ENCODE data around the gene HTRA1.

The HTRA1 gene

DNA sequence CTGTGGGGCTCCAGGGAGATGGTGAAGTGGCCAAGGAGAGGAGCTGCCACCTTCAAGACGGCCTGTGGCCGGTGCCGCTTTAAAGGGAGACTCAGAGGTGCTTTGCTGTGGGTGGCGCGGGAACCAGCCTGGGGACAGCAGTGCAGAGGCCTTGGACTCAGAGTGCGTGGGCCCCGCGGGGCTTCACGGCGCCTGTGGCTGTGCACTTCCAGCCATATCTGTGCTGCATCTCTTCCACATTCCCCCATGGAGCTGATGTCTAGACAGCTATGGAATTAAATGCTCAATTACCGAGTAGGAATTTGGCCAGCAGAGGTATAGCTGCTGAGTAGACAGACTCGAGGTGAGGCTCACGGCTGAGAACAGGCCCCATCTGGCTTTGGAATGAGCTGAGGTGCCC lies 41.7 kb downstream of the HTRA1 start:
- no peak for DNase-seq (ENCODE audit: low spot score)
- TF ChIP-seq CTCF (IDR thresholded peaks at IDR 0.05; ENCODE audit: extremely low read depth, missing control alignments), result no peak

- DNase-seq (ENCODE audit: low spot score), result no peak
- no peak for TF ChIP-seq CTCF (IDR thresholded peaks at IDR 0.05; ENCODE audit: extremely low read depth, missing control alignments)
These were observed 42.7 kb downstream of the HTRA1 start for GRCh38 chr10:122503886-122504609.

- DNase-seq (ENCODE audit: low spot score), result no peak
- TF ChIP-seq CTCF (IDR thresholded peaks at IDR 0.05; ENCODE audit: extremely low read depth, missing control alignments), result no peak
These were observed 43.2 kb downstream of the HTRA1 start for GRCh38 chr10:122504610-122504950.

GRCh38 chr10:122505011-122505410 lies 43.7 kb downstream of the HTRA1 start:
- no peak for DNase-seq (ENCODE audit: low spot score)
- TF ChIP-seq CTCF (IDR thresholded peaks at IDR 0.05; ENCODE audit: extremely low read depth, missing control alignments), result no peak

DNA sequence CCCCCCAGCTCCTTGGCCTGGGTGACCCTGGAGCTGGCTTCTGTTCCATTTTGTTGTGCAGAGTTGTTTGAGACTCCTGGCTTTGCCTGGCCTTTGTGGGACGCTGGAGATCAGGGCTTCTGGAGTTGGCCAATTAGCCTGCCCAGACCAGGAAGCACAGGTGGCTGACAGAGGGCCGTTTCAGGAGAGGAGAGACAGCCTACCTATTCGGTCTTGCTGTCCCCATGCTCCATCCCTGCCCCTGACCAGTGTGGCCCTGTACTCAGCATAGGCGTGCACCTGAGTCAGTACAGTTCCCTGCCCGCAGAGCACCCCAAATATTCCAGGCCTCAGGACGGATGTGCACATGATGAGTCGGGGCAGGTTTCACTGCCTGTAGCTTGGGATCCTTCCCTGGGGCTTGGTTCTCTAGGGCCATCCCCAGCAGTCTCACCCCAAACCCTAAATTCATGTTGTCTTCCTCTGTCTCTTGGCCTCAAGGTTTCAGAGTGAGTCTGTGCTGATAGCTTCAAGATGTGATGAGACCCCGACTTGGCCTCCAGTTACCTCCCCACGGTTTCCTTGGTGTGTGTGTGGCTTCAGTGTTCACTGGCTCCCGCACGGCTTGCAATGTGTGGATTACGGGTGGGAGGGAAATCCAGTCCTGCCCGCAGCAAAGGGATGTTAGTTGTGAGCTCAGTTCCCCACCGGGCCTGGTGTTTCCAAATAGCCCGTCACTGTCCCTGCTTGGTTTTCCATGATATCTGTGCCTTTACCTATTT lies 44.7 kb downstream of the HTRA1 start:
- no peak for DNase-seq (ENCODE audit: low spot score)
- no peak for TF ChIP-seq CTCF (IDR thresholded peaks at IDR 0.05; ENCODE audit: extremely low read depth, missing control alignments)

DNA sequence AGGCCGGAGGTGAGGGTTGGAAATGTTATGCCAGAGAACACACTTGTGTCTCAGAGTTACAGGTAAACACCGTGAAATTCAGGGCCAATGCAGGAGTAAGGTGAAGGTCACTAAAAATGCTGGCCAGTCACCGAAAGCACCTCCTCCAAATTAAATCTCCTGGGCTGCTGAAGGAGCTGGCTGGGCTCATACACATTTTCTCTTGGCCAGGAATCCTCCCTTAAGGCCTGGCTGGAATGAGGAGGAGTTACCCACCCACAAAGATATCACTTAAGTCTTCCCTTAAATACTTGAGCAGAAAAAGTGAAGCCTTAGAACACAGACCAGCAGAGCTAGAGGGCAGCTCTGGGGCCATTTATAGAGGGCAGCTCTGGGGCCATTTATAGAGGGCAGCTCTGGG lies 46.3 kb downstream of the HTRA1 start:
- TF ChIP-seq CTCF (IDR thresholded peaks at IDR 0.05; ENCODE audit: extremely low read depth, missing control alignments), result no peak
- no peak for DNase-seq (ENCODE audit: low spot score)

GRCh38 chr10:122508021-122508420 lies 46.7 kb downstream of the HTRA1 start:
- TF ChIP-seq CTCF (IDR thresholded peaks at IDR 0.05; ENCODE audit: extremely low read depth, missing control alignments), result no peak

More at GRCh38 chr10:122508021-122508420, 46.7 kb downstream of the HTRA1 start:
- DNase-seq (ENCODE audit: low spot score), result no peak
